Right lobe of liver (tissue), 4 donors: ENCODE data around the gene AATK.

Source experiments
- CTCF ChIP-seq, 4 donors: fragments of 200-600 bp in 3 of 4; fragments of 450-650 bp in 1 of 4; IDR thresholded peaks; one replicate each; pipeline versions ENCODE4 v1.5.1 to v1.8.0; 2016 to 2022; ENCODE audit warnings: antibody characterized with exemption in 4 of 4, mild to moderate bottlenecking in 2 of 4
- POLR2A ChIP-seq: fragments of 450-650 bp; IDR thresholded peaks from one replicate; pipeline ENCODE4 v1.6.1; 2017; ENCODE audit warnings: antibody characterized with exemption, mild to moderate bottlenecking
- donor health status: DM: no; HTN: no; CAD: no.
- donor health status: DM: no; HTN: no; CAD: no.
- donor health status: DM: no; HTN: yes; CAD: no.

GRCh38 chr17:81153340-81153803, 12.6 kb downstream of the AATK start:
- TF ChIP-seq CTCF (IDR thresholded peaks at IDR 0.05) (no peak), POLR2A (no peak)
